Stimulated activated CD4-positive, alpha-beta T cell treated with anti-CD3 and anti-CD28 coated beads, TNF-alpha, amount 100 ng/mL, for 24 hours (primary cell): ENCODE data around the gene ANO1.
"Not testable (repeated sequence)": the region's sequence is repeated elsewhere in the genome, so short reads cannot be mapped to it uniquely, and the experiment has no call there.

Experiments
- DNase-seq, 3 experiments: peaks; one replicate each; pipeline ENCODE4 v3.0.0-alpha.2; 2020; ENCODE audit warnings: low read depth in 3 of 3

Gene ANO1

DNA sequence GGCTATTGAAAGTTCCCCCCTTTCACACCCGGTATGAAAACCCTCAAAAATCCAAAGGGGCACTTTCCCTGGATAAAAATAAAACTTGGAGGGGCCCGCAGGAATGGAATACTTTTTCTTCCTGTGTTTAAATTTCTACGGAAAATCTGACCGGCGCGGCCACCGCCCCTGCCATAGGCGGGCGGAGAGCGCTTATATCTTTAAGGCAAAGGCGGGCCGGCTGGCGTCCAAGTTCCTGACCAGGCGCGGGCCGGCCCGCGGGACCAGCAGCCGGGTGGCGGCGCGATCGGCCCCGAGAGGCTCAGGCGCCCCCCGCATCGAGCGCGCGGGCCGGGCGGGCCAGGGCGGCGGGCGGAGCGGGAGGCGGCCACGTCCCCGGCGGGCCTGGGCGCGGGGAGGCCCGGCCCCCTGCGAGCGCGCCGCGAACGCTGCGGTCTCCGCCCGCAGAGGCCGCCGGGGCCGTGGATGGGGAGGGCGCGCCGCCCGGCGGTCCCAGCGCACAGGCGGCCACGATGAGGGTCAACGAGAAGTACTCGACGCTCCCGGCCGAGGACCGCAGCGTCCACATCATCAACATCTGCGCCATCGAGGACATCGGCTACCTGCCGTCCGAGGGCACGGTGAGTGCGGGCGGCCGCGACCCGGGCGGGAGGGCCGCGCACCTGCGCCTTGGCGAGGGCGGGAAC lies at the start of gene ANO1:
TSS of gene ANO1 (plus strand) at position 223 of the 686 bp plus-strand sequence. CDS start at position 513, 290 bp downstream.
- DNase-seq = no peak

DNA sequence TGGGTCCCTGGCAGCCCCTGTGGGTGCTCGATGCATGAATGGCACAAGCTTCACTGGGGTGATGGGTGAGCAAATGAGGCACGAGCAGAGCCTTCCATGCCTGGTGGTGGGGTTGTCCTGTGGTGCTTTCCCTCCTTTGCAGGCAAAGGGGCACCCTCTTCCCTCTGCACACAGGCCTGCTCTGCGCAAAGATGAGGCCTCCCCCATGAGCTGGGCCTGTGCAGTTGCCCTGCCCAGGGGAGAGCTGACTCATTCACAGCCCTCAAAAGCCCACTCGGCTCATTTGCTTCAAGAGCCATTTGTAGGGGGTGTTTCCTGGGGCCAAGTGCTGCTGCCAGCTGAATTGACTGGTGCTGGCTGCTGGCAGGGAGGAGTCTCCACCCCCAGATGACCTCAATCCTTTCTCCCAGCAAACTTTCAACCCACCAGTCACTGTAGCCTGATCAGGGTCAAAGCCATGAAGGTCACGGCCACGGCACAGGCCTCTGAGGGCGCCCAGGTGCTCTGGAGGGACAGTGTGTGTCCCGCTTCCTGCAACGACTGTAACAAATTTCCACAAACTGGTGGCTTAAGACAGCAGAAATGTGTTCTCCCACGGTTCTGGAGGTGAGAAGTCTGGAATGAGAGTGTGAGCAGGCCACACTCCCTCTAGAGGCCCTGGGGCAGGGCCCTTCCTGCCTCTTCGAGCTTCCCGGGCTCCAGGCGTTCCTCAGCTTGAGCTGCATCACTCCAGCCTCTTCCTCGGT lies 48.8 kb upstream of the ANO1 start:
- DNase-seq = no peak

DNA sequence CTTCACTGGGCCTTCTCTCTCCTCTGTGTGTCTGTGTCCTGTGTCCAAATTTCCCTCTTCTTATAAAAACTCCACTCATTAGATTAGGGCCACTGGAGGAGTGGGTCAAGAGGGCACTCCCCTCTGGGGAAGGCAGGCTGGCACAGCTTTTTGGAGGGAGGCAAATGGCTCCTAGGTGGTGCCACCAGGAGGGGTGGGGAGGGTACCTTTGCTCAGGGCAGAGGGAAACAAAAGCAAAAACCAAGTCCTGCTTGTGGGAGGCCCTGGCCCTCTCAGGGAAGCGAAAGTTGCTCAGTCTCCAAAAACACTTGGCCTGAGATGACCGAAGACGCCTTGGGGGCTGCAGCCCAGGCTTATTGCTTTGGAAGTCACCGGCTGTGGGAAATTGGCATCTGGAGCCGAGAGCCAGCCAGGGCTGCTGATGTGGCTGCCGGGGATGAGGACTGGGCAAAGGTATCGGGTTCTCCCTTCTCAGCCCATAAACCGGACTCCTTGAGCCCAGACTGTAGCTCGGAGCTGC lies 48.2 kb upstream of the ANO1 start:
- DNase-seq = no peak

DNA sequence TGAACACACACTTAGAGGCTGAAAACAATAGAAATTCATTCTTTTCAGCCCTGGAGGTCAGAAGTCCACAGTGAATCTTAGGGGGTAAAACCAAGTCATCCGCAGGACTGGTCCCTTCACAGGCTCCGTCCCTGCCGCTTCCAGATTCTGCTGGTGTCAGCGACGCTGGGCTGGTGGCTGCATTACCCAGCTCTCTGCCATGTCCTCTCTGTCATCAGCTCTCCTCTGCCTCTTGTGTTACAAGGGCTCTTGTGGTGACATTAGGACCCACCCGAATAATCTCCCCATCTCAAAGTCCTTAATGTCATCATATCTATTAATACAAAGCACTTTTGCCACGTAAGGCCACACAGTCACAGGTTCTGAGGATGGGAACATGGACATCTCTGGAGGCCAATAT lies 47.7 kb upstream of the ANO1 start:
- no peak for DNase-seq

DNA sequence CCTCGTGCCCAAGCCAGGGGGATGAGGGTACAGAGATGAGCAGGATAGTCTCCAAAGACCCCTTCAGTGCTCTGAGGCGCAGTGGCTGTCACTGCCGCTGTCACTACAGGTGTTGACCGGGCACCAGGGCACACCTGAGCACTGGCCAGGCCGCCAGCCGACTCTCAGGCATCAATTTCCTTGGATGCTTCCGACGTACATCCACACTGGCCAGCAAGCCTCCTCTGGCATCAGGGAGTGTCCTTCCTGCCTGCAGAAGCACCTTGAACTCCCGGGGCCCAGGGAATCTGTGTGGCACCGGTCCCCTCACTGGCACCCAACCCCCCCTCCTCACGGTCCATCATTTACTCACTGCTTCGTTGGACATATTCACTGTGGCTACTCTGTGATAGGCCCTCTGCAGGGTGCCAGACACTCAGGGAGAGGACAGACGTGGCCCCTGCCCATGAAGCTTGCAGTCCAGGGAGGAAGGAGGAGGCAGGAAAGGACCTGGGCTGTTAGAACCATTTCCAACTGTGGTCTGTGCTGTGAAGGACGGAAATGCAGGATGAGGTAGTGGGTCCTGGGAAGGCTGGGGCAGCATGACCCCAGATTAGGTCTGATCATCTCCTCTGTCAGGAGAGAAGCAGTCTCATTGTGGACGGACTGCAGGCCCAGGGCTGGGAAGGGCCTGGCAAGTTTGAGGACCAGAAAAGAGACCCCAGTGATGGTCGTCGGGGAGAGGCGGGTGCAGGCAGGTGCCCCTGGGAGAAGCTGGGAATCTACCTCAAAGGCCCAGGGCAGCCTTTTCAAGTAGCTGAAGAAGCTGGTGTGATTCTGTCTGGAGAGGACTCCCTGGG lies 46.3 kb upstream of the ANO1 start:
- no peak for DNase-seq

DNA sequence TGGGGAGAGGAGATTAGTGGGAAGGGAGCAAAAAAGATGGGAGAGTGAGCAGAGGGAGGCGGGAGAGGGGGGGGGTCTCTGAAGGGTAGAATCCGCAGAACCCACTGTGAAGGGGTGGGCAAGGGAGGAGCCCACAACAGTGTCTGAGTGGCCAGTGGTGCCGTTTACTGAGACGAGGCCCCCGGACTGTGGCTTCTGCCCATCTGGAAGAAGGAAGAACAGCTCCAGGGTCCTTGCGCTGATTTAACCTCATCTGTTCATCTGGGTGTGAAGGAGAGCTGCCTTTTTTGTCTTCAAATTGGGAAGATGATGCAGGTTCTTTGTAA lies 45.7 kb upstream of the ANO1 start:
- DNase-seq = no peak

DNA sequence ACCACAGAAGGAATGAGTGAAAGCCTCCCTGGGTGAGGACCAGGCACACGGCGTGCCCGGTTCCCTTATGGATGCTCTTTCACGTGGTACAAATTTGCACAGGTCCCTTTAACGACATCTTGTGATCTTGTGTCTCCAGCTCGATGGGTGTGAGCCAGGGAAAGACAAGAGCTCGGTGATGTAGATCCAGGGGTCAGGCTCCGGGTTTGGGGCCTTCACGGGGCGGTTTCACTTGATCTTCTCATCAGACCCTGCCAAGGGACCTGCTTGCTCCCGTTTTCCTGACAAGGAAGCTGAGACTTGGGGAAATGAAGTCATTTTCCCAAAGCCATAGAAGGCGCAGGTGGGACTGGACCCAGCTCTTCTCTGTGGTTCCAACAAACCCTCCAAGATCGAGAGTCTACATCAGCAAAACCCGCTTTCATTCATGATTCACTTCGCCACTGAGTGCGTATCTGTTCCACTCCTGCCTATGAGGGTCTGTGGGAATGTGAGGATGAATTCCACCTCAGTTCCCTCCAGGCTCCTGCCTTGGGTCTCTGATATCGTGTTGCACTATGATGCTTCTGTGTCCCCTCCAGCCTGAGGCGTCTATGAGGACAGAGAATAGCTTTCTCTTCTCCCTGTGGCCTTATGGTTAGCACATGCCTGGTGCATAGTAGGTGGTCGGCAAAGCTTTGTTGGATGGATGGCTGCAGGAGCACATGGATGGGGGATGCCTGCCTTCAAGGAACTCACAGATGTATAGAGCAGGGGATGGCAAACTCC lies 45.0 kb upstream of the ANO1 start:
- no peak for DNase-seq

DNA sequence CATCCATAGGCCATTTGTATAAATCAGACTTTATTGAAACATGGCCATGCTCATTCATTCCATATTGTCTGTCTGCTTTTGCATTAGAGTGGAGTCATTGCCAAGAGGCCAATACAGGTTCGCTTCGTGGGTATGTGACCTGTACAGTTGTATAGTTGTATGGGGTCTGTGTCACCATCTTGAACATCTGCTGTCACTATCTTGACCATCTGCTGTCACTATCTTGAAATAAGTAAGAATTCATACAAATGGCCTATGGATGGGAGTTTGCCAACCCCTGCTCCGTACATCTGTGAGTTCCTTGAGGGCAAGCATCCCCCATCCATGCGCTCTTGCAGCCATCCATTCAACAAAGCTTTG lies 44.4 kb upstream of the ANO1 start:
- DNase-seq = no peak

DNA sequence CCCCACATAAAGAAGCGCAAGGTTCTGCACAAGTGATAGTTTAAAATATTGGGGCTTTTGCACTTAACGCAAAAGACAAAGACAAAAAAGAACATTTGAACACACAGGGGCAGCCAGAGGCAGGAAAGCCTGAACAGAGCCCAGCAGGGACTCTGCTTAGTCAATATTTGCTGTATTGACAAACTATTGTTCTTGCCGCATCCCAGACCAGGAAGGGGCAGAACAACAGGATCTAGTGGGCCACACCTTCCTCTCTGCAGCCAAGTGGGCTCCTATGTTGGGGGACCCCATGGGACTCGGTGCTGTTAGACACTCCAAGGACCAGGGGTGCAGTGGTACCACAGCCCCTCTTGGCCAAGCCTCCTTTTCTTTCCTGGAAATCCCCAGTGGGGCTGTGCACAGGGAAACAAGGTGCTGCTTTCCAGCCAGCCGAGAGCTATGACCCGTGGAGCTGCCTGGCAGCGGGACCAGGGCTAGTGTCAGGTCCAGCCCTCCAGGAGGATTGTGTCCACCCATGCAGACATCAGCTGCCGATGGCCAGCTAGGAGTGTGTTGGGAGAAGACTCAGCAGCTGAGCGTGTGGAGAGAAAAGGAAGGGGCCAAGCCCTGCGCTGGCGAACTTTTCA lies 43.3 kb upstream of the ANO1 start:
- no peak for DNase-seq

DNA sequence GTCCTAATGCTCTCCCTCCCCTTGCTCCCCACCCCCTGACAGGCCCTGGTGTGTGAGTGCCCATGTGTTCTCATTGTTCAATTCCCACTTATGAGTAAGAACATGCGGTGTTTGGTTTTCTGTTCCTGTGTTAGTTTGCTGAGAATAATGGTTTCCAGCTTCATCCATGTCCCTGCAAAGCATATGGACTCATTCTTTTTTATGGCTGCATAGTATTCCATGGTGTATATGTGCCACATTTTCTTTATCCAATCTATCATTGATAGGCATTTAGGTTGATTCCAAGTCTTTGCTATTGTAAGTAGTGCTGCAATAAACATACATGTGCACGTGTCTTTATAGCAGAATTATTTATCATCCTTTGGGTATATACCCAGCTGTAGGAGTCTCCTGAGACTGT lies 42.5 kb upstream of the ANO1 start:
- DNase-seq = not testable (repeated sequence)

DNA sequence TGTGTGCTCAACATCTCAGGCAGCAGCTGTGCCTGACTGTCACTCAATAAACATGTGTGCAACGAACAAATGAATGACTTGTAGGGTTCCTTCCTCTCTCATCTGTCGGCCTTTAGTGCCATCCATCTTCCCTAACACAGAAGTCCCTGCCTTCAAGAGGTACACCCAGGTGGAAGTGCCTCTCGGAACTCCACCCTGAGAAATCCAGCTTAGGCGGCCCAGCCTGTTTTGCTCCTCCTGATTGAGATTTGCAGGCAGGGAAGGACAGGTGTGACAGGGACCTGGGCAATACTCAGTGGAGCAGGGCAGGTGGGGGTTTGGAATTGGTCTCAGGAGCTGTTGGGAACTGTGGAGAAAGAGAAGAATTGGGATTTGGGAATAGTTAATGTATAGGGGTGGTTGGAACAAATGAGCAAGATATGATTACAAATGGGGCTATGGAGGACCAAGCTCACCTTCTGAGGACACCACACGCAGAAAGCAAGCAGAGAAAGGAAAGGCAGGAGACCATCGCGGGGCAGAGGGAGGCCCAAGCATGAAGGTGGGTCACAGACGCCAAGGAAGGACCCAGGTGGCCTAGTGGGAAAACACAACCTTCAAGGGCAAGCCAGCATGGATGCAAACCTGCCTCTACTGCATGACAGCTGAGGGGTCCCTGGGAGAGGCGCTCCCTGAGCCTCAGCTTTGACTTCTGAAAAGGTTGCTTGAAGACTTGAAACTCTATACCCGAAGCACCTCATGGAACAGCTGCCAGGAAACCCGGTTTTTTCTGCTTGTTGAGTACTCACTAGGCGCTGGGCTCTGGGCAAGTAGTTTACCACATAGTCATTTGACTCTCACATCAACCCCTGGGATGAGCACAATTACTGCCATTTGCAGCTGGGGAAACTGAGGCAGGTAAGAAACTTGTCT lies 40.9 kb upstream of the ANO1 start:
- no peak for DNase-seq

DNA sequence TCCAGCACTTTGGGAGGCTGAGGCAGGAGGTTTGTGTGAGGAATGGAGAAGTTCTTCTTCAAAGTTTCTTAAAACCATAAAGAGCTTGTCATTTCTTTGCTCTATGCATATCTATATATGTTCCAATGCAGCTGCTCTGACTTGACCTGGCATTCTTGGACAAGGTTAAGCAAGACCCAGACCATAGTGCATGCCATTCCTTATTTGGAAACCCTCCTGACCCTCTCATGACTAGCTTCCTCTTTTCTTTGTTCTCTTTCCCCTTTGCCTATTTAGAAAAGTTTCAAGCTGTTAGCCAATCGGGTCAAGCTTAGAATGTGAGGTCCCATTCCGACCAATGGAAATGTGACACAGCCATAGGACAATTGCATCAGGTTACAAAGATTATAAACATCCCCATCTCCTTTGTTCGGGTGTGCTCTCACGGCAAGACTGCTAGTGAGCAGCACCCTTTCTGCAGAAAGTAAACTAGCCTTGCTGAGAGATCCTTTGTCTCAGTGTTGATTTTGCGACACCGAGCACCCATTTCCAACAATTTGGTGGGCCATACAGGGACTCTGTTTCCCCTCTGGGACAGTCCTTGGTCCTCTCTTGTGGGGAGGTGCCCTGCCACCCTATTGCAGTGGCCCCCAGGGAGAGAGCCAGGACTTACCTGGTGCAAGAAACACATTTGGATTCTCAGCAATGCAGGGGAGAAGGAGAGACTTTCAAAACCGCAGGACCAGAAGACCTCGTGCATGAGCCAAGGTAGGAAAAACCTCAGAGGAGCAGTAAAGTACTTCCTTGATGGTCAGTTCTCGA lies 39.9 kb upstream of the ANO1 start:
- no peak for DNase-seq

DNA sequence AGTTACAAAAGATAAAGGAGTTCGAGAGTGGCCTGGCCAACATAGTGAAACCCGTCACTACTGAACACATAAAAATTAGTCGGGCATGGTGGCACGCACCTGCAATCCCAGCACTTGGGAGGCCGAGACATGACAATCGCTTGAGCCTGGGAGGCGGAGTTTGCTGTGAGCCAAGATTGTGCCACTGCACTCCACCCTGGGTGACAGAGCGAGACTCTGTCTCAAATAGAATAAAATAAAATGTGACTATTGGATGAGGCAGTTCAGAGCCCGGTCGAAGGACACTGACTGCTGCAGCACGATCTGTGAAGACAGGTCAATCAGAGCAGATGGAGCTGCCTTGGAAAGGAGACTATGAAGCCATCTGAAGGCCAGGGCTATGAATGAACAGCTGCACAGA lies 37.7 kb upstream of the ANO1 start:
- DNase-seq = no peak

DNA sequence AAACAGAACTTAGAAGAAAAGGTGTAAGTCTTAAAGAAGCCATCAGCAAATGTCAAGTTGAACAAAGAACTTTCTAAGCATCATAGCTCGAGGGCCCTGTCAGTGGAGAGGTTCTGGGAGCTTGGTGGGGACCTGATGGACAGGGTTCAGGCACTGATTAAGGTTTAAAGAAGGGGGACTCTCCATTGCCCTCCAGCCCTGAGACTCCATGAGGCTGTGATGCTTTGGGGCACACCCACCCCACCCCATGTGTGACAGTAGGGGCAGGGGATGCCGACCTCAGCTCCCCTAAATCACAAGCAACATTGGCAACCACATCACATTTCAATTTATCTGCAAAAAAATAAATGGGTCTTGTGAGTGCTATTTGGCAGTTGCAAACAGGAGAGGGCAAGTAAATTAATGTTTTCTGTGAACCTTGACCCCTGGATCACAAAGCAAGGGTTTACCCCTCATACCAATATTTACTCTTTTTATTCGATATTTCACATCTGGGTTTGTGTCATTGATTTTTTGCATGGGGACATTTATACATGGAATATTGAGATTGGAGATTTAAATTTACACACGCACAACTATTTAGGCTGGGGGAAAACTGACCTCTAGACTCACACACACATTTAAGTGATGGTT lies 37.1 kb upstream of the ANO1 start:
- DNase-seq = no peak

DNA sequence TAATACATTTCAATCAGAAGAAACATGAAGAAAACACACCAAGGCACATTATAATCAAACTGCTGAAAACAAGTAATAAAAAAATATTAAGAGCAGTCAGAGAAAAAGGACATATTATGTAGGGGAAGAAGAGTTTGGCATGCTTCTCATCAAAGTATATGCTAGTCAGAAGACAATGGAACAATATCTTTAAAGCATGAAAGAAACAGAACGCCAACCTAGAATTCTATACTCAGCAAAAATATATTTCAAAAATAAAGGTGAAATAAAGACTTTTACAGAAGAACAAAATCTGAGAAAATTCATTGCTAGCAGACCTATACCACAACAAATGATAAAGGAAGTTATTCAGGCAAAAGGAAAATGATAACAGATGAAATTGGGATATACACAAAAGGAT lies 34.6 kb upstream of the ANO1 start:
- DNase-seq = no peak

DNA sequence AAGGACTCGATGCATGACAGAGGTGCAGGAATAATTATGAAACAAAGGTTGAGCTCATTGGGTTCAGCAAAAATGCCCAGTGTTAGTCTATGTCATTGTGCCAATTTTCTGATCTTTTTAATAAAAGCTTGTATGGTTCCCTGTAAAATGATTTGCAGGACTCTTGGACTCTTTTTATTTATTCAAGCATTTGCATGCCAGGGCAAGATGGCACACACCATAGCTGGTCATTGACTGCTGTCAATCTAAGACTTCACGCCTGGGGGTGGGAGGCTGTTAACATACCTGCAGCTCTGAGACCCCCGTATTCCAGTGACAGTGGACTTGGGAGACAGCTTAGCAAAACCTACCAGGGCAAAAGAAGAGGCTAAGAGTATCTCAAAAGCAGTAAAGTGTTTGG lies 32.0 kb upstream of the ANO1 start:
- no peak for DNase-seq

DNA sequence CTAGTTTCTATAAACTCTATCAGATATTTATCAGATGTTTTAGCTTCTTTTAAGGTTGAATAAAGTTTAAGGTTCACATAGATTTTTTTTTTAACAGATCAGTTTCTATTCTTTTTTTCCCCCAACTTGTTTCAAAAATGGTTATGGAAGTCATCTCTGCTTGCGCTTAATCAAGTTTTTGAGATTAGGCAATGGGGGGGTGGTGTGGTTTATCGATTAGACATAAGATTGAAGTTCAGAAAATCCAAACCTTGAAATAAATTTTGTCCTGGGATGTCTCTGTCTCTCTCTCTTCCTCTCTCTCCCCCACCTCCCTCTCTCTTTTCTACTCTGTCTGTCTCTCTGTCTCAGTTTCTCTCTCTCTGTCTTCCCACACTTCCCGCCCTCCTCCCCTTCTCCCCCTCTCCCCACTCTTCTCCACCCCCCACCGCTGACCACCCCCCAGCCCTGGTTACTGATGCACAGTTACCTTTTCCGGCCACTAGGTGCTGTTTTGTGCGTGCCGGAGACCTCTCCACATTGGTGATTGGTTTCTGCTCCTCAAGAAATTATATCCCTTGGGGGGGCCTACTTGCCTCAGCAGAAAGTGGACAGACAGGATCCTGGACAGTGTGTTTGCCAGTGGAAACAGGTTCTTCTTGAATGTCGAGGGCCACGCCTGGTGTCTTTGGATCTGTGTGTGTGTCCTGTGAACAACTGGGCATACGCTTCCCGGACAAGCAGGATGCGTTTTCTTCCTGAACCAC lies 29.7 kb upstream of the ANO1 start:
- no peak for DNase-seq

DNA sequence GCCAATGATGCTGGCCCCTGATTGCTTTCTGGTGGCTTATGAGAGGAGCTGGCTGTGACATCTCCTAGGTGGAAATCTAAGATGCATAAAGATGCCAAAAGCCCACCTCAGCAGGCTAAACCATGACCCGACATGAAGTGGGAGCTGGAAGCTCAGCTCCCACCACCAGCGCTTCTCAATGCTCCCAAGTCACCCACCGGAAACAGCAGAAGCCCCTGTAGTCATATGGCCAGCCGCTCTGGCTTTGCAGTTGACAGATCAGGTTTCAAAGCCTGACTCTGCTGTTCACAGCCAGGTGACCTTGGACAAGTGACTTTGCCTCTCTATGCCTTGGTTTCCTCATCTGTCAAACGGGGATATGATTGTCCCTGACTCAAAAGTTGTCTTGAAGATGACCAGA lies 29.1 kb upstream of the ANO1 start:
- no peak for DNase-seq
